GF-D8 (cell line): ENCODE measurements around the gene COTL1.

Source experiments
- DNase-seq: peaks from one replicate; lab custom pipeline; 2025; lab: John Stamatoyannopoulos, UW

COTL1 gene

DNA sequence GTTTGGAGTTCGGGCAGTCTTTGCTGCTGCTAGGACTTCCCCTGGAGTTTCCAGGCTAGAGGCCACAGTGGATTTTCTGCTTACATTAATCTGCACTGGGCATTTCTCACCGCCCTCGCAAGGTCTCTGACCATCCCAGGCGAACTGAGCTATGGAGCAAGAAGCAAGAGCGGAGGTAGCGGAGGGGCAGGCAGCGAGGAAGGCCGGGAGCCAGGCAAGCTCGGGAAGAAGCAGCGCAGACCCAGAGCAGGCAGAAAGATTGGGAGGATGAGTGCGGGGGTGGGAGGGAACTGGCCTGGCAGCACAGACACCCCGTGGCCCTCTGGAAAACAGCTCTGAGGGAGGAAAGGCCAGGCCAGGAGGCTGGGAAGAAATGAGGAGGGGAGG, 3.8 kb downstream of the COTL1 start:
- no peak for DNase-seq

DNA sequence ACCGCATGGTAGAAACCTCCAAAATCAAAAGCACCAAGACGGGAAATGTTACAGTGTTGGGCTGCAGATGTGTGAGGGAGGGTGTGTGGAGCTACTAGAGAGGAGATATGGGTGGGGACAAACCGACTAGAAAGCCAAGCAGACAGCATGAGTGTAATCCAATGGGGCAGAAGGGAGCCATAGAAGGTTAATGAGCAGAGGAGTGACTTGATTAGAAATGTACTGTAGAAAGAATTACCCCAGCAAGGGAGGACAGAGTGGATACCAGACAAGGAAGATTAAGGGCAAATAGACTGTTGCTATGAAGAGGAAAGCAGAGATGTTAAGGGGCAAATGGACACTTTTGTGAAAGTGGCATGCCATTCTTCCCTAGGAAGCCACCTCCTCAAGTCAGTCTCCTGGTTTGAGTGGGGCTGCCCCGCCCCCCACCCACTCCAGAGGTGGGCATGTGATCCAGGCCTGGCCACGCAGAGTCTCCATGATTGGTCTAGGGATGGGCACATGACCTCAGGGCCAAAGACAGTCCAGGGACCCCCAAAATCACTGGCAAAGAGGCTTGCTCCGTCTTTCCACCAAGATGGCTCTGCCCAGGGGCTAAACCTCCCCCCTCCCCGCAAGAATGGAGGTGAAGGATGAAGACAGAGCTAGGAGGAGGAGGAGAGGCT, 4.3 kb downstream of the COTL1 start:
- DNase-seq: no peak

DNA sequence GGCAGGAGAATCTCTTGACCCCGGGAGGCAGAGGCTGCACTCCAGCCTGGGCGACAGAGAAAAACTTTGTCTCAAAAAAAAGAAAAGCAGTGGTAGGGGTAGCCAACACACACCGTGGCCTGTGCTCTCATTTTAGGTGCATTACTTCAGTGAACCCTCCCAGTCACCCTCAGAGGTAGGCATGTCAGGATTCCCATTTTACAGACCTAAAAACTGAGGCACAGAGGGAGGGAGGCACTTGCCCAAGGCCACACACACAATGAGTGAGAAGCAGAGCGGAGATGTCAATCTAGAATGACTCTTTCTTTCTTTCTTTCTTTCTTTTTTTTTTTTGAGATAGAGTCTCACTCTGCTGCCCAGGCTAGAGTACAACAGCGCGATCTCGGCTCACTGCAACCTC, 5.2 kb downstream of the COTL1 start:
- no peak for DNase-seq

DNA sequence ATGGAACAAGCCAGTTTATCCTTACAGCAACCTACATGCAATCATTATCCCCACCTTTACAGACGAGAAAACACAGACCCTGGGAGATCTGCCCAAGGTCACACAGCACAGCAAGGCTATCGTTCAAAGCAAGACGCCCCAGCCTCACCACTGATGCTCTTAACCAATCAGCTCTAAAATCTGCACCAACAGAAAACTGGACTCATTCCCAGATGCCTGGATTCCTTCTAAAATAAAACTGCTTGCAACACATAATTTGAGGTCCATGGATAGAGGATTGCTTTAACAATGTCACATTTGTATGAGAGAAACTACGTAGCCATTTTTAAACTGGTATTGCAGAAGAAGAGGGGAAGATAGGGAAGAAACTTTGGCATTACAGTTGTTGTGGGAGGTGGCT, 6.8 kb downstream of the COTL1 start:
- no peak for DNase-seq

DNA sequence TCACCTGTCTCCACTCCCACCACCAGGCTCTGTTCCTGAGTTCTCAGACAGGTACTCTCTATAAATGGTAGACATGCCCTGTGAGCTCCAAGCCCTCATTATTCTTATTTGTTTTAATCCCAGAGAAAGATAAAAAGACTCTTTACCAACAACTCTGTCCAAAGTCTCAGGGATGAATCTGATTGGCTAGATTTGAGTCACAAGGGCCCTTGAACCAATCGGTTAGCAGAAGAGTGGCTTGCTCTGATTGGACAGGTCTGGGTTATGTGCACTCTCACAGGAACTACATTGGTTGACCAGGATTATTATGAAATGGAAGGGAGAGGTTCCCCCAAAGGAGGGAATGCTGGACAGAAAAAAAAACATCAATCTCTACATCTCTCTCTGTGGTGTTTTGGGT, 7.5 kb downstream of the COTL1 start:
- DNase-seq: no peak

DNA sequence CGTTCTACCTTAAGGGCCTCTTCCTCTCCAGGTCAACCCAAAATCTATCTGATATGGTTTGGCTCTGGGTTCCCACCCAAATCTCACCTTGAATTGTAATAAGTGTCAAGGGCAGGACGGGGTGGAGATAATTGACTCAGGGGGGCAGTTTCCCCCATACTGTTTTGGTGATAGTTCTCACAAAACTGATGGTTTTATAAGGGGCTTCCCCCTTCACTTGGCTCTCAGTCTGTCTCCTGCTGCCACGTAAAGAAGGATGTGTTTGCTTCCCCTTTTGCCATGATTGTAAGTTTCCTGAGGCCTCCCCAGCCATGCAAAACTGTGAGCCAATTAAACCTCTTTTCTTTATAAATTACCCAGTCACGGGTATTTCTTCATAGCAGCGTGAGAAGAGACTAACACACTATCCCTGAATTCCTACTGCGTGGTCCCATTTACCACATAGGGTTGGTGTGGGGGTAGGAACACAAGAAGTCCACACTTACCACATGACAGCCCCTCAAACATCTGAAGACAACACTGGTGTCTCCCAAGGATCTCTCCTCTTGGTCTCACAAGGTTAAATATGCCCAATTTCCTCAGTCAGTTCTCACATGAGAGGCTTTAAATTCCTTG, 8.2 kb downstream of the COTL1 start:
- DNase-seq: no peak

DNA sequence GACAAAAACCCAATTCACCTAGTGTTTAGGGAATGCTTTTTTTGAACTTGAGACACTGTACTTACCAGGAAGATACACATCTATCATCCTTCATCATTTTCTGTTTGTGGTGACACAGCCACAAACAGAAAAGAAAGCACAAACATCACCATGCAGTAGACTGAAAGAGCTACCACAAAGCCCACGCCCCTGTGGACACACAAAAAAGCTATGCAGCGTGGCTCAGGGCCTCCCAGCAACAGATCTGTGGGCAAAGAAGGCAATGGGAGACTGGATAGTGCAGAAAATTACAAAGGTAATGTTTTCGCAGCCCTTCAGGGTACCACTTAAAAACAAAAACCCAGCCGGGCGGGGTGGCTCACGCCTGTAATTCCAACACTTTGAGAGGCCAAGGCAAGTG, 9.6 kb downstream of the COTL1 start:
- DNase-seq: no peak

DNA sequence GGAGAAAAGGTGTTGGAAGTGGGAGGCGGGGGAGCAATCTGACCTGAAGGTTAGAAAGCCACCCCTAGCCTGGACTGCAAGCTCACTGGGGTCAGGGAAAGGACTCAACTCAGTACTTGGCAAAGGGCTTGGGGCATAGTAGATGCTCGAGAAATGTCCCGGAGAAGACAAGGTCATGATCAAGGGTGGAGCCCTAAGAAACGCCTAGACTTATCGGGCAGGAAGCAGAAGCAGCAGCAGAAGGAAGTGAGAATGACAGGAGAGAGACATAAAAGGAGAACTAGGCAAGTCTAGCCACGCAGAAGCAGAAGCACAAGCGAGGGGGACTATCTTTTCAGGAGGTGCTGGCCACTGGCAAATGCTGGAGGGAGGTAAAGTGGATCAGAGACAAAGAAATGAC, 10.2 kb downstream of the COTL1 start:
- peak; percentile 88 for DNase-seq

DNA sequence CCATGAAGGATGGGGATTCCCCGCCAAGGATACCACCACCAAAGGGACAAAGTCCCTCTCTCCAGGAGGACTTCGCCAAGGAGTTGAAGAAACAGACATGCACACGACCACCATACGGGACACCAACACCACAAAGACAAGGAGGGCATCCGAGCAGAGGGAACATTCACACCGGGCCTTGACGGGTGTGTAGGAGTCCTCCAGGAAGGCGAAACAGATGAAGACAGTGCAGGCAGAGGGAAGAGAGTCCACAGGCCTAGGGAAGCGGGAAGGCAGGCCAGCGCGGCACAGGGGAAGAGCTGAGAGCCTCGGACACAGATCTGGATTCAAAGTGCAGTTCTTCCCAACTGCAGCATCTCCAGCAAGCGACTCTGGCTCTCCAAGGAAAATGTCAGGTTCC, 10.8 kb downstream of the COTL1 start:
- DNase-seq: no peak

DNA sequence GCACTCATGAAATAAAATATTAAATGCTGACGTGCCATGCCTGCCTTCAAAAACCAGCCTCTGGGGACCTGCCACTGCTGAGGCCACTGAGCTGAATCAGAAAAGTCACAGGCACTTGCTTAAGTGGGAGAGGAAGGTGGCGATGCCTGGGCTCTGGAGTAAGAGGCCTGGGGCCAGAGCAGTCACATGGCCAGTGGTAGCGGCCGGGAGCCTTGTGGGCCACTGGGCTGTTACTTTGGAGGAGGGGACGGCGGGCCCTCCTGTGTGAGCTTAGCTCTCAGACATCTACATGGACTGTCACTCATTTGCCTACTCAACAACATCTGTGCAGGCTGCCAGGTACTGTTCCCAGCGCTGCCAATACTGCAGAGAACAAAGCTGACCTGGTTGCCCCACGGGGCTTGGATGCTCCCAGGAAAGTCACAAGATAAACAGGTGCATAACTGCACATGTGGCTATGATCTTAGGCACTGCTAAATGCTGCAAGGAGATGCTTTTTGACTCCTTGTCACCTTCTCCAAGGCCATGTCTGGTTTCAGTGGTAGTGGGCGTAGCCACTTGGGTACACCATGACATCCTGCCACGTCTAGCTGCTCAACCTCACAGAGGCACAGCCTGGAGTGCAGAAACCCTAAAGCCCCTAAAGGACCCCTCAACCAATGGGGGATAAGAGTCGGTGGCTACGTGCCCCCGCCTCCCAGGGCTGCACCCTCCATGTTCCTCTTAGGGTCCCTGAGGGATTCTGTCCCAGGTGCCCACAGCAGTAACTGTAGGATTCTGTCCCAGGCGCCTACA, 11.6 kb downstream of the COTL1 start:
- DNase-seq: no peak

DNA sequence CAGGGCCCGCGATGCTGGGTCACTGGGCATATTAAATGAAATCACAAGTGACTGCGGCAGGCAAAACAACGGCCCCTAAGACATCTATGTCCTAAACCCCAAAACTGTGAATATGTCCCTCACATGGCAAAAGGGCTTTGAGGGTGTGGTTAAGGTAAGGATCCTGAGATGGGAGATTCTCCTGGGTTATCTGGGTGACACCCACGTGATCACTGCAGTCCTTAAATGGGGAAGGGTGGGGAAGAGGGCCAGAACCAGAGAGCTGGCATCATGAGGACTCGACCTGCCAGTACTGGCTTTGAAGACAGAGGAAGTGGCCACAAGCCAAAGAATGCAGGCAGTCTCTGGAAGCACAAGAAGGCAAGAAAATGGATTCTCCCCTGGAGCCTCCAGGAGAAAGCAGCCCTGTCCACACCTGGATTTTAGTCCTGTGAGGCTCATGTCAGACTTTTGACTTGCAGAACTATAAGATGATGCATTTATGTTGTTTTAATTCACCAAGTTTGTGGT, 12.5 kb downstream of the COTL1 start:
- no peak for DNase-seq

DNA sequence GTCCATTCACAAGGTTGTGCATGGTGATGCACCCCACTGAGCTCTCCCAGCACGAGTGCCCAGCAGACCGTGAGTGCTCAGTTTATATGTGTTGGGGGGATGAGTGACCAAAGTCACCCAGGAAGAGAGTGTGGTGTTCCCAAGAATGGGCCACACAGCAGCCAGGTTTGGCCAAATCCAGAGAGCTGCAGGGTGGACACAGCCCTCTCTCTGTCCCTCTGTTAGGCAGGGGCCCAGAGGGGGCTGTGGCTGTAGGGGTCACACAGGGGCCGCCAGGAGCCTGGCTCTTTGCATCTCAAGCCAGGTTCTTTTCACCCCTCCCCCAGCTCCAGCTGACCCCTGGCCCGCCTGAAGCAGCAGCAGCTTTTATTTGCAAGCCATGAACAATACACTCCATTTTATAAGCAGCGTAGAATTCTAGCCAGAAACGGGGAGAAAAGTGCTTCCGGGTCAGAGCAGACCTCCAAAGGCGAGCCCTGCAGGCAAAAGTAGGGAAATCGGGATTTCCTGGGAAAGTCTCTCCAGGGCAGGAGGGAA, 13.3 kb downstream of the COTL1 start:
- no peak for DNase-seq

DNA sequence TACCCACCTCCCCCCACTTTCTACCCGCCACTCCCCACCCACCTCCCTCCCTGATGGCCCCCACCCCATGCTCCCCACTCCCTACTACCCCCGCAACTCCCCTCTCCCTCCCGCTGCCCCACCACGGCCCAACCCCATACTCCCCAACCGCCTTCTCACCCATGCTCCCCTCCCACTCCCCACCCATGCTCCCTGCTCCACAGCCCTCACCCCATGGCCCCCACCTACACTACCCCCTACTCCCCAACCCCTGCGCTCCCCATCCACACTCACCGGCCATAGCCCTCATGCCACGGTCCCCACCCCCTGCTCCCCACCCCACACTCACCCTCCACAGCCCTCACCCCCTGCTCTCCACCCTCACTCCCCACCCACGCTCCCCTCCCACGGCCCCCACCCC, 13.9 kb downstream of the COTL1 start:
- DNase-seq: no peak

DNA sequence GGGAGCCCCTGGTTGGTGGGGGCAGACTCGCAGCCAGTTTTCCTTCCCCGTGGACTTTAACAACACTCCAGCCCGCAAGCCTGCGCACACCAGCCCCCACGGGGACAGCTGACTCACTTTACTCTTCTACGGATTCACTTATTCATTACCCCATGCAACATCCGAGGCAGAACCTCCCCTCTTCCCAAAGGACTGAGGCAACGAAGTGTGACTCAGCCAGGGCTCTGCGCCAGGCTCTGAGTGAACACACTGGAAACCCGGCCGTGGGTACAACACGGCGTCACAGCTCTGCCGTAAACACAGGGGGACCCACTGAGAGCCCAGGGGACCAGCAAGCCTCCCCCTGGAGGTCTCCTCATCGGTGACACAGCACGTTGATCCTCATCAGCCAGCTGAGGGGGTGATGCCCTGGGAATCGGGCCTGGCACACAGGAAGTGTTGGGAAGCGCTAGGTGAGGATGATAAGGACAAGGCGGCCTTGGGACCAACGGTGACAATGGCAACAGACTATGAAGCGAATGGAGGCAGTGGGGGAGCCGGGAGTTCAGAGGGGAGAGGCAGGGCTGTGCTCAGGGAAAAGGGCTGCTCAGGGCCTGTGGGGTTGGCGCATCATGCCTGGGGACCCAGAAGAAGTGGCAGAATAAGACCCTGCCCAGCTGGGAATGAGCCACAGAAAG, 14.6 kb downstream of the COTL1 start:
- DNase-seq: peak; percentile 34

DNA sequence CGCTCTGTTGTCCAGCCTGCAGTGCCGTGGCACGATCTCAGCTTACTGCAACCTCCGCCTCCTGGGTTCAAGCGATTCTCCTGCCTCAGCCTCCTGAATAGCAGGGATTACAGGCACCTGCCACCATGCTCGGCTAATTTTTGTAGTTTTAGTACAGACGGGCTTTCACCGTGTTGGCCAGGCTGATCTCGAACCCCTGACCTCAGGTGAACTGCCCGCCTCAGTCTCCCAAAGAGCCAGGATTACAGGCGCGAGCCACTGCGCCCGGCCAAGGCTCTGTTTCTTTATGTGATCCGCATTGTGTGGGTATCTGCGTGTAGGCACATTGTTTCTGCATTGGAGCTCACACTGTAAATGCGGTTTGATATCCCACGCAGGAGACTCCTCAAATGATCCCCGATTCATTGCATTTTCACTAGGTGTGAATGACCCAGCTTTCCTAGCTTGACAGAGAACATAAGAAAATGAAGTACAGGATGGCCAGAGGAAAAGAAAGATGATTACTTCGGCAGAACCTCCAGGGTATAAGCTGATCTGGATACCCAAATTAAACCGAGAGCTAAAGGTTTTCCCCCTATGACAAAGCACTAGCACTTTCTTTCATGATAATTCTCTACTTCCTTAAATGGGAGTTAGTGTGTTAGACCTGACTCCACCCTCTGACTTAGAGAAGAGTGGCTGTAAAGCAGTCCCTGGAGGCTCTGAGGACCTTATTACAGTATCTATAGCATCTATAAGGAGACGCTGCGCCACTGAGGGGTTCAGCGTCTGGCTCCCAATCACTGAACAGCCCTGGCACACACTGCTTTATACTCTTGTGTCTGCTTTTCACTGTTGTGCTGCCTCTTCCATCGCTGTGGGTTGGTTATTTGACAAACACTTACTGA, 17.3 kb downstream of the COTL1 start:
- DNase-seq: peak; percentile 79

DNA sequence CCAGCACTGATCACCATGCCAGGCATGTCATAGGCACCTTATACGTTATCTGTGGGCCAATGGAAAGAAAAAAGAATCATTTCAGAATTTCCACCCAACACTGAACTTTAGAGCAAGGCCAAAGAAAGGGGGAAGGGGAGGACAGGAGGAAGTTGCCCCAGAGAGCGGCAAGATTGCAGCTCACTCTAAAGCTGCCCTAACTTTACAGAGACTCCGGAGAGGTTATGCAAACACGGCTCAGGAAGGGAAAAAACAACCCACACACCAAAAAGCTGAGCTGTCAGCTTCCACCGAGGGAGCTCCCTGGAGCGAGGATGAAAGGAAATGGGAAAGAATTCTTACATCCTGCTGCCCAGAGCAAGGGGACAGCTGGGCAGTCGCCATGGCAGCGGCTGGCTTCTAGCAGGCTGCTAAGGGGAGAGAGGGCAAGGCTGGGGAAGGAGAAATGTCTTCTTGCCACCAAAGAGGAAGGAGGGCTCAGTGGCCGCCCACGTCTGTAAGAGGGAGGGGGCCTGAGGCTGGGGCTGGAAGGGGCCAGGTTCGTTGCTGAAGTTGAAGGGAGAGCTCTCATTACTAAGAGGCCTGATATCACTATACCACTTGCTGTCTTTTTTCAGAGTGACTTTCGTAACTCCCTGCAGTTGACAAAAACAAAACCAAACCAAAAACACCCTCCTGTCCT, 18.2 kb downstream of the COTL1 start:
- peak; percentile 97 for DNase-seq

DNA sequence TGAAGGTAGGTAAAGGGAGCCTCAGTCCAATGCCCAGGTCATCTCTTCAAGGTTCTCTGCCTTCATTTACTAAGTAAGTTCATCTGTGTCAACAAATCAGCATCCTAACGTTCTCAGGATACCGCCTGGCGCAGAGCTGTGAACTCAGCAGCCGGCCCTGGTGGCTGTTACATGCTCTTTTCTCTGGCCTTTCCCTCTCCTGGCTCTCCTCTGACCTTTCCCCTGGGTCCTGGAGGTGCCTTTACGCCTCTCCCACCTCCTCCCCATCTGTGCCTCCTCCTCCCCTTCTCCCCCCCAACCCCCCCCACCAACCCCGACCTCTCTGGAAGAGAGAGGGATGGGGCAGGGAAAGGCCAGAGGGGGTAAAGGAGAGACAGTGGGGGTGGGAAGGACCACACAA, 19.5 kb downstream of the COTL1 start:
- DNase-seq: no peak

DNA sequence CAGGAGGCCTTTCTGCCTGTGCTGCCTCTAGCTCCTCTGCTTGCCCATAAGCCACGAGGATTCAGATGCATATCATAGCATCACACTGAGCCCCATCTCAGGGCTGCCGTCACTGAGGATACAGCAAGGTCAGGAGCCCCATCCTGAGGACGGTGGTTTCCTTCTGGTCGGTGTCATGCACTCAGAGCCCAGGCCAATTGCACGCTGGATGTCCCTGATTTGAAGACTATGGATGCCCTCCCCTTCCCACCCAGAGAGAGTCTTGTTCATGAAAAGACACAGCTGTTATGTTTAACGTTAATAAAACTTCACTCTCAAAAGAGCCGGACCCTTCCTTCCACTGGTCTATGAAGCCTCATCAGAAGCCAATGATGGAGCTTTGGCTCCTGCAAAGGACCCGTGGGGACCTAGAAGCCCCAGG, 19.9 kb downstream of the COTL1 start:
- no peak for DNase-seq

DNA sequence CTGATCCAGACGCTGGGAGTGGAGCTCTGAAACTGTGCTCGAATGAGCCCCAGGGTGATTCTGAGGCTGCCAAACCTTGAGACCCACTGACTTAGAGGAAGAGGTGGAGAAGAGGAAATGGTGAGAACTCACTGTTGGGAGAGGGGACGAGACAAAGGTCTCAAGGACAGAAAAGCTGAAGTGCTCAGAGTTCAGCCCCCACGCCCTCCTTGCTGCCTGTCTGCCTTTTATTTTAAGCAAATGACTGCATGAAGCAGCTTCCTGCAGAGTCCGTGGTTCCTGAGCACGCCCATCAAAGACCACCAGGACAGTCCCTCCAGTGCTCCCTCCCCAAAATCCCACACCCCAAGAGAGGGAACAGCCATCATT, 20.4 kb downstream of the COTL1 start:
- DNase-seq: peak; percentile 59

DNA sequence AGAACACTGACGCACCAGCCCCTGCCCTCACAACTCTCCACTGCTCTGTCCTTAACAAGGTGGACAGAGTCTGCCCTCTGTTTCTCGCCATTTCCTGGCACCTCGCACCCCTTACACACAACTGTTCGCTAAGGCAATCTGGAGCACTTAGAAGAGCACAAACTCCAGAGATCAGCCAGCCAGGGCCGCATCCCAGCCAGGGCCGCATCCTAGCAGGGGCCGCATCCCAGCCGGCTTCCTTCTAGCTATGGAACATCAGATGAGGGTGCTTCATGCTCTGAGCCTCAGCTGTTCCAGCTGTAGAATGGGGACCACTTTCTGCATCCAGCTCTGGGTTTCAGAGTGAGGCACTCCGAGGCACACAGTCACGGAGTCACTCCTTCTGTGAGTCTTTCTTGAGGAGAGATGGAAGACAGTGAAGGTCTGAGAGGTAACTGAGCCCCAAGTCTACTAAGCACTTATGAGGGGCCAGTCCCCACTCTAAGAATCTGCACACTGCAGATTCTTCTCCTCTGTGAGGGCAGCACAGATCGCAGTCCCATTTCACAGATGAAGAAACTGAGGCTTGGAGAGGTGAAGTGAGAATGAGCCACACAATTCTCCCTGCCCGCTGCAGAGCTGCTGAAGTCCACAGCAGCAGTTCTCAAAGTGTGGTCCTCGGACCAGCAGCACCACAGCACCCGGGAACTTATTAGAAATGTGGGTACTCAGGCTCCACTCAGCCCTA, 20.9 kb downstream of the COTL1 start:
- DNase-seq: no peak
